Pulmonary artery endothelial cell (primary cell): Measurements from ENCODE around the gene SERPING1. TPM values are rescaled to one million over a fixed set of nuclear protein-coding genes. Genes with fewer than 3 reads are reported as not detected.
"Not testable (repeated sequence)": the region's sequence is repeated elsewhere in the genome, so short reads cannot be mapped to it uniquely, and the experiment has no call there.

Experiments
- DNase-seq: peaks from one replicate; pipeline ENCODE4 v3.0.0-alpha.2; 2011; ENCODE audit warnings: low read depth, low spot score
- total RNA-seq: library from RNA; depleted of rRNA; stranded (reverse); fragments of >200 nt; gene quantifications from 2 replicates; pipeline ENCODE4 v1.2.3, GENCODE V29; 2014

The SERPING1 gene
- total RNA-seq, 1 donor from 2014 or later, result not detected

- DNase-seq, result not testable (repeated sequence)
Observed at GRCh38 chr11:57652230-57652629, 54.7 kb downstream of the SERPING1 start.

- DNase-seq, result no peak
Observed at GRCh38 chr11:57652662-57653061, 55.2 kb downstream of the SERPING1 start.

- DNase-seq, result no peak
Observed at GRCh38 chr11:57653163-57653562, 55.7 kb downstream of the SERPING1 start.

- no peak for DNase-seq
Observed at GRCh38 chr11:57656885-57657193, 59.4 kb downstream of the SERPING1 start.

GRCh38 chr11:57657194-57658022 lies 59.9 kb downstream of the SERPING1 start, which contains the start of gene CLP1:
Gene CLP1, plus strand, starts transcription at chr11:57657762. Its CDS starts 1,715 bp downstream, at chr11:57659477.
- peak; percentile 96 for DNase-seq

GRCh38 chr11:57658023-57658361 lies 60.5 kb downstream of the SERPING1 start:
- no peak for DNase-seq

GRCh38 chr11:57659669-57660068 lies 62.2 kb downstream of the SERPING1 start:
- DNase-seq, result no peak

- no peak for DNase-seq
Observed at GRCh38 chr11:57662893-57663292, 65.4 kb downstream of the SERPING1 start.

GRCh38 chr11:57663975-57664374 lies 66.5 kb downstream of the SERPING1 start:
- DNase-seq, result no peak

Other genes with a start within 250 kb of the SERPING1 start
- not detected in 2 replicates for gene PRG3, start 216.5 kb upstream of the SERPING1 start, total RNA-seq
- gene PRG2, start 207.0 kb upstream of the SERPING1 start, total RNA-seq, result 0.40 TPM in 1 of 2 replicates, not detected in the other
- gene SLC43A3, start 170.6 kb upstream of the SERPING1 start, total RNA-seq, result 48.0 and 74.0 TPM in 2 replicates
- gene RTN4RL2, start 137.2 kb upstream of the SERPING1 start, total RNA-seq, result 0.07 TPM in 2 replicates
- 14.1 and 15.6 TPM in 2 replicates for gene SLC43A1, start 82.0 kb upstream of the SERPING1 start, total RNA-seq
- 52.2 and 74.4 TPM in 2 replicates for gene TIMM10, start 66.9 kb upstream of the SERPING1 start, total RNA-seq
- not detected in 2 replicates for gene SMTNL1, start 60.1 kb upstream of the SERPING1 start, total RNA-seq
- gene UBE2L6, start 30.0 kb upstream of the SERPING1 start, total RNA-seq, result 34.5 and 47.3 TPM in 2 replicates
- gene YPEL4, start 52.2 kb downstream of the SERPING1 start, total RNA-seq, result 0.14 and 0.20 TPM in 2 replicates
- 22.9 and 26.0 TPM in 2 replicates for gene CLP1, start 60.1 kb downstream of the SERPING1 start, total RNA-seq
- gene ZDHHC5, start 70.4 kb downstream of the SERPING1 start, total RNA-seq, result 39.4 and 43.8 TPM in 2 replicates
- 16.7 and 18.5 TPM in 2 replicates for gene MED19, start 114.5 kb downstream of the SERPING1 start, total RNA-seq
- gene TMX2, start 114.9 kb downstream of the SERPING1 start, total RNA-seq, result 53.2 and 85.0 TPM in 2 replicates
- gene SELENOH, start 143.8 kb downstream of the SERPING1 start, total RNA-seq, result 60.6 and 86.0 TPM in 2 replicates
- gene BTBD18, start 154.1 kb downstream of the SERPING1 start, total RNA-seq, result not detected in 2 replicates
- gene CTNND1, start 164.1 kb downstream of the SERPING1 start, total RNA-seq, result 174 and 247 TPM in 2 replicates